ENCODE measurements around the gene DKK2.

The DKK2 gene

DNA sequence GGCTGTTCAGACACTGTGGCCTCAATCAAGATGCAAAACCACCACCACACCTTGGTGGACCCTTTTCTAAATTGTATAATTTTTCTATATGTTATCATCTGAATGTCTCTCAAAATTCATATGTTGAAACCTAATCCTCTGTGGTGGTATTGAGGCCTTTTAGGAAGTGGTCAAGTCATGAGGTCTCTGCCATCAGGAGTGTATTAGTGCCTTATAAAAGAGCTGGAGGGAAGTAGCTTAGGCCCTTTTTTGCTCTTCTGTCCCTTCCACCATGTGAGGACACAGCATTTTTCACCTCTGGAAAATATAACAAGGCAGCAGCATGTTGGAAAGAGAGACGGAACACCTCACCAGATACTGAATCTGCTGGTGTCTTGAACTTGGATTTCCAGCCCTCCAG, 30.5 kb upstream of the DKK2 start:
- TF ChIP-seq CTCF (conservative IDR thresholded peaks at IDR 0.05; ENCODE audit: low read length): no peak
- H3K4me3 ChIP-seq (ENCODE audit: low read length): no peak overlapping the region
- DNase-seq (ENCODE audit: low read depth): no peak

DNA sequence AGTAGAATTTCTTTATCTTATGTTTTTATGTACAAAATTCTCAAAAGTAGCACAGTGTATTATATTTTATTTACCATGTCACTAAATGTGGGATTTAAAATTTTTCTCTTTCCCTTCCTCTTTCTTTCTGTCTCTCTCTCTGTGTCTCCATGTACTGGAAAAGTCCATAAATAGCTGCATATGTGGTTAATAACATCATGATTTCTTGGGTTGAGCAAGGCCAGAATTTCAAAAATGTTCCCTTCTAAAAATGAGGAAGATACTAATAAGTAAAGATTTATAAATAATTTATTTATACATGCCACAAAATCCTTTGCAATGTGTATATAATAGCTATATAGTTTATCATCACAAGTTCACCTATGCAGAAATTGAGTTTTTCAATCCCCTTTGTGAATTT, 29.1 kb upstream of the DKK2 start:
- H3K4me3 ChIP-seq (ENCODE audit: low read length): no peak overlapping the region
- no peak for TF ChIP-seq CTCF (conservative IDR thresholded peaks at IDR 0.05; ENCODE audit: low read length)
- no peak for DNase-seq (ENCODE audit: low read depth)

DNA sequence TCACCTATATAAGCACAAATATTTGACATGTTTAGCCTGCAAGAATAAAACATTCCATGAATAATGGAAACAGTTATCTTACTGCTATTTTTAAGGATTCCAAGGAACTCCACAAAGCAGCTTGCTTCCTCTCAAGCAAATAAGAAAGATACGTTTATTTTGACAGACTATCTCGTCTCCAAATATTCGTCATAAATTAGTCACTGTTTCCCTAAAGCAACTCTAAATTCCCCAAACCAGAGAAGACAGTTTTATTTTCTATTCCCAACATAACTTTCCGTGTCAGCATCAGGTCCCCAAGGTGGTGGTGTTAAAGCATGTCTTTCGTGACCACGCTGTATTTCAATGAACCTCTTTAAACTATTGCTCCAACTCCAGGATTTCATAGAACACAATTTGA, 24.3 kb upstream of the DKK2 start:
- TF ChIP-seq CTCF (conservative IDR thresholded peaks at IDR 0.05; ENCODE audit: low read length): no peak
- no peak for DNase-seq (ENCODE audit: low read depth)
- H3K4me3 ChIP-seq (ENCODE audit: low read length): no peak overlapping the region

- TF ChIP-seq CTCF (conservative IDR thresholded peaks at IDR 0.05; ENCODE audit: low read length): no peak
- H3K4me3 ChIP-seq (ENCODE audit: low read length): no peak overlapping the region
- DNase-seq (ENCODE audit: low read depth): no peak
Measured at GRCh38 chr4:107058828-107059227, 22.7 kb upstream of the DKK2 start.

DNA sequence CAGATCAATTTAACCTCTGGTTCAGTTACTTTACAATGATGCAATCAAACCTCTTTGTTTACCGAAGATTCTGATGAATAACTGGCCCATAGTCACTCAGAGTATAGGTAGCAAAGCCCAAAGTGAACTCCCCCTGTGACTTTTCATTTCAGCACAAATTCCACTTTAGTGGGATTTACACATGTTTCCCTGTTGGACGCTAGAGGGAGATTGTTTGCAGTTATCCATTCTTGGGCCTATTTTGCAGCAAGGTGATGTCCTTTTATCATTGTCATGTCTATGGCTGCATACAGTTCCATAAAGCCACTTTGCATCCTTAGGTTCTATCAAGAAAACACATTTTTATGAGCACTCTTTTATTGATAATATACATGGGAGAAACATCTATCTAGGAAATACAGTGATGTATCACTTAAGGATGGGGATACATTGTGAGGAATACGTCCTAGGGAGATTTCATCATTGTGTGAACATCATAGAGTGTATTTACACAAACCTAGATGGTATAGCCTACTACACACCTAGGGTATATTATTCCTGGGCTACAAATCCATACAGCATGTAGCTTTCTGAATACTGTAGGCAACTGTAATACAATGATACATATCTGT, 14.5 kb upstream of the DKK2 start:
- H3K4me3 ChIP-seq (ENCODE audit: low read length): no peak overlapping the region
- TF ChIP-seq CTCF (conservative IDR thresholded peaks at IDR 0.05; ENCODE audit: low read length): peak; percentile 78
- DNase-seq (ENCODE audit: low read depth): peak; percentile 26

DNA sequence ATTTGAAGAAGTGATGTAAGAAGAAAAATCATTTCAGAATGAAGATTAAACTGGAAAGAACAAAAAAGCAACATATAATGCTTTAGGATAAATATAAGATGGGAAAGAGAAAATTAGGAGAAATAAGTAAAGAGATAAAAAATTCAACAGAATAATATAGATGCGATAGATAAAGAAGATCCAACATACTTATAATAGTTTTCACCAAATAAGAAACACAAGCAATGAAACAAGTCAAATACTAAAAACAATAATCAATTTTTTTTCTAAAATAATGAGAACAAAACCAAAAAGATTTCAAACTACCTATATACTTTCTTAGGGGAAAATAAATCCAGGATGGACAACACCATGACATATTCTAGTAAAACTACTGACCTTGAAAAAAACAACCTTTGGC, 10.1 kb upstream of the DKK2 start:
- TF ChIP-seq CTCF (conservative IDR thresholded peaks at IDR 0.05; ENCODE audit: low read length): no peak
- H3K4me3 ChIP-seq (ENCODE audit: low read length): no peak overlapping the region
- no peak for DNase-seq (ENCODE audit: low read depth)

DNA sequence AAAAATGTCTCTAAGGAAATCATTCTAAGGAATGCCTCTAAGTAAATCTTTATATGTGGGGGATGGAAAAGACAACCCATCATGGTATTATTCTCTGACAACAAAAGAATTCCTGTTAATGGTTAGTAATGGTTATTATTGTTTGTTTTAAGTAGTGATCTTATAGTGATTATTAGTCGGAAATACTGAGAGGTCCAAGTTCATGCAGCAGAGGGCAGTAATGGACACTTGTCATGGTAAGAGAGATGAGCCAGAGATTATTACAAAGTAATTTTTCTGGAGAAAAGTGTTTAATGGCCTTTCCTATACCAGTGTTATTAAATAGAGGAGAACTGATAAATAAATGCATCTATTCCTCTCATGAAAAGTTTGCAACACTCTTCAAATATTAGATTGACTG, 8.1 kb upstream of the DKK2 start:
- no peak overlapping the region for H3K4me3 ChIP-seq (ENCODE audit: low read length)
- TF ChIP-seq CTCF (conservative IDR thresholded peaks at IDR 0.05; ENCODE audit: low read length): peak; percentile 48
- DNase-seq (ENCODE audit: low read depth): no peak

Measured in AG10803 (cell line).